Astrocyte (in vitro differentiated cells and primary cell): ENCODE measurements around the gene TAF15.

ENCODE experiments used
- CTCF ChIP-seq: IDR thresholded peaks from 2 replicates; pipeline ENCODE4 v1.5.1; 2011; ENCODE audit warnings: low read depth, mild to moderate bottlenecking, inconsistent platforms, low read length, moderate library complexity; ENCODE audit not compliant: insufficient read depth
- EZH2 ChIP-seq: IDR thresholded peaks from 2 replicates; pipeline ENCODE4 v1.6.1; 2012; ENCODE audit warnings: mild to moderate bottlenecking, low read length, inconsistent platforms; ENCODE audit not compliant: insufficient read depth

DNA sequence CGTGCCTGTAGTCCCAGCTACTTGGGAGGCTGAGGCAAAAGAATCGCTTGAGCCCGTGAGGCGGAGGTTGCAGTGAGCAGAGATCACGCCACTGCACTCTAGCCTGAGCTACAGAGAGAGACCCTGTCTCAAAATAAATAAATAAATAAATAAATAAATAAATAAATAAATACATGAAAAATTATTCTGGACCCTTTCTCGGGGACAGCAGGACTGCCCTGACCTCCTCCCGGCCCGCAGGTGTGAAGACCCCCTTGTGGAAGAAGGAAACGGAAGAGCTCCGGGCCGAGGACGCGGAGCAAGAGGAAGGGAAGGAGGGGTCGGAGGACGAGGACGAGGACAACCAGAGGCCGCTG, 45.5 kb upstream of the TAF15 start:
- TF ChIP-seq CTCF: no peak
- no peak for TF ChIP-seq EZH2
